NCI-H2107 treated with DMSO at 0.1 percent for 48 hours (cell line): ENCODE results near the gene NABP1.

Experiments
- DNase-seq: peaks from one replicate; lab custom pipeline; 2025; ENCODE audit not compliant: unreplicated experiment; lab: John Stamatoyannopoulos, UW

Gene NABP1

GRCh38 chr2:191649519-191649918 is 28.4 kb upstream of the NABP1 start:
- no peak for DNase-seq

GRCh38 chr2:191650896-191651773 is 26.8 kb upstream of the NABP1 start:
- no peak for DNase-seq

- no peak for DNase-seq
Measured at GRCh38 chr2:191653667-191654391, 24.1 kb upstream of the NABP1 start.

GRCh38 chr2:191656391-191656790 is 21.5 kb upstream of the NABP1 start:
- no peak for DNase-seq

GRCh38 chr2:191656792-191657191 is 21.1 kb upstream of the NABP1 start:
- DNase-seq: no peak

- no peak for DNase-seq
Measured at GRCh38 chr2:191657977-191658376, 20.0 kb upstream of the NABP1 start.

- no peak for DNase-seq
Measured at GRCh38 chr2:191659198-191659597, 18.7 kb upstream of the NABP1 start.

GRCh38 chr2:191660575-191660974 is 17.4 kb upstream of the NABP1 start:
- DNase-seq: no peak

- no peak for DNase-seq
Measured at GRCh38 chr2:191661097-191661924, 16.6 kb upstream of the NABP1 start.

GRCh38 chr2:191664823-191665677 is 12.9 kb upstream of the NABP1 start:
- no peak for DNase-seq

- DNase-seq: no peak
Measured at GRCh38 chr2:191666226-191666625, 11.7 kb upstream of the NABP1 start.

- DNase-seq: no peak
Measured at GRCh38 chr2:191666732-191667131, 11.2 kb upstream of the NABP1 start.

GRCh38 chr2:191670076-191670475 is 7.9 kb upstream of the NABP1 start:
- DNase-seq: no peak

- DNase-seq: no peak
Measured at GRCh38 chr2:191670787-191671186, 7.1 kb upstream of the NABP1 start.

GRCh38 chr2:191675807-191676721 is 1.9 kb upstream of the NABP1 start:
- no peak for DNase-seq

GRCh38 chr2:191676790-191677645 is 918 bp upstream of the NABP1 start:
- DNase-seq: no peak

- no peak for DNase-seq
Measured at GRCh38 chr2:191678437-191679100, 633 bp downstream of the NABP1 start.
